HG02588 (cell line): ENCODE results near the gene DPYD.

Experiments used
- ATAC-seq: cut with Tn5 transposase; IDR thresholded peaks from one replicate; pipeline ENCODE4 v1.9.1; 2021; ENCODE audit warnings: mild to moderate bottlenecking, moderate library complexity; ENCODE audit not compliant: unreplicated experiment

DPYD gene

GRCh38 chr1:97119260-97120158 lies 801.3 kb downstream of the DPYD start:
- ATAC-seq: no peak

DNA sequence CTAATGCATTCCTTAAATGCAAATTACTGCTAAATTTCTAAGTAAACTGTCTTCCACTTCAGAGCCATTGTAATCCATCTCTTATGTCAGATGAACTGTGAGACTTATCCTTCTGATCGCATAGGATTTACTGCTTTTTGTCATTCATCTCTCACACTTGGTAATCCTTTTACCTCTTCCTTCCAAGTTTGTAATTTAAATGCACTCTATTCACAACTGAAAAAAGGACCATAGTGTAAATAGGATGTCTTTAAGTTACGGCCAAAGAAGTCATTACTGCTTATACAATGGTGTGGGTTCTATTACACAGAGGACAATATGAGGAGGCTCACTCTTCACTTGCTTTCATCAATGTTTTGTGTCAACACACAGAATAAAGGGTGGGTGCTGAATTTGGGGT lies 806.0 kb downstream of the DPYD start:
- no peak for ATAC-seq

DNA sequence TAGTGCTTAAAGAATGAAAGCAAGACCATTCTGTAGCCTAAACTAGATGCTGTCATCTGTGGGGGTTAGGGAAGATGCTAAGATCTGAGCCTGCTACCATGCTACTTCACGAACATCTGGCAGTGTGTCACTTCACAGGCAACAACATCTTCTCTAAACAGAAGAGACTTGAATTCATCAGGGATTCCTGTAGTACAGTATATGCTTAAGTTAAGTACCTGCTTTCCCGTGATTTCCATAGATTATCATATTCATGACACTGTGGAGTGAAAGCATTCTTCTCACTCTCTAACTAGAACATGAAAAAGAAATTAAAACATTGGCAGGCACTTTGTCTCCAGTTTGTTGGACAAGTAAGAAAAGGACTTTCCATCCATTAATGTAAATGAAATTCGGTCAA lies 808.4 kb downstream of the DPYD start:
- ATAC-seq: no peak

- ATAC-seq: no peak
Observed at GRCh38 chr1:97108179-97108578, 812.7 kb downstream of the DPYD start.

GRCh38 chr1:97105531-97105930 lies 815.3 kb downstream of the DPYD start:
- ATAC-seq: no peak

DNA sequence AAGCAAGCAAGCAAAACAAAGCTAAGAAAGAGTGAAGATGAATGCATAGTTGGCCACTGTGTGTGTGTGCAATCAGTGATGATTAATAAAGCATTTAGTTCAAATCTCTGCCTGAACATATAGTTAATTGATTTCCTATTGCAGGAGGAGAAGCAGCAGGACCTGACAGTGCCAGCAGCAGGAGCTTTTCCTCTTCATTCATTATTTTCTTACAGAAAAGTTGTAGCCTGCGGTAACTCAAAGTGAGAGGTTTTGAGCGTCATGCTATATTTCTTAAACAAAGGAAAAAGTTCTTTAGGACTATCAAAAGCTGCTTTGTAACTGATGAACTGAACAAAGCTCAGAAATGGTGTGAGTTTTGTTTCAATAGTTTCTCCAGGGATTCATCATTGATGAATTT lies 819.3 kb downstream of the DPYD start:
- no peak for ATAC-seq

GRCh38 chr1:97097404-97097925 lies 823.4 kb downstream of the DPYD start:
- no peak for ATAC-seq

DNA sequence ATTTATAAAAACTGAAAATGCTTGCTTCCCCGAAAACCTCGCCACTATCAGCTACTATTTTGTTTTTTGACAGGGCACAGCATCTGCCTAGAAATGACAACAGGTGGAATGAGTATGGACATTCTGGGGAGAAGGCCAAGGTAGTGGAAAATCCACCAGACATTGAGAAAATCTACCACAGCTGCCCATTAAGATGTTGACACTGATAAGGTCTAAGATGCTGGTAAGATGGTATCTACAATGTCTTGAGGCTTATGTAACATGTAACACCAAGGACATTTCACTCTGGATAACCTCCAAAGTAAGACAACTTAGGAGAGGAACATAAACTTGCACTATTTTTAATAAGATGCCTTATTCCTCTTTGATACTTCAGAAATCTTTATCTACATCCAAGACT lies 825.1 kb downstream of the DPYD start:
- ATAC-seq: no peak

- ATAC-seq: no peak
Observed at GRCh38 chr1:97094247-97094972, 826.4 kb downstream of the DPYD start.

DNA sequence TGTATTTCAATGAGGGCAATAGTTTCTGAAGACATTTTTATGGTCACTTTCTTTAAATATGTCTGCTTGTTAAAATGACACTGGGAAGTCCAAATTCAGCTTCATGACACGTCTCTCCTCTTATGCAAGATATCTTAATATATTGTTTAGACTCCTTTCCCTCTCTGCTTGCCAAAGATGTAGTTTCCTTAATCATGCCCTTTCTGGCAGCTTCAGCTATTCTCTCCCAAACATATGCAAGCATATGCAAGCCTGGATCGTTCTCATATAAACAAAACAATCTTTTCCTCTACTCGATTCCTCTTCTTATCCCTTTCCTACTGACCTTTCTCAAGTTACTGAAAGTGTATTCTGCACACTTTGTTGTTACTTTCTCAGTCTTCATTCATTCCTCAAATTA lies 827.1 kb downstream of the DPYD start:
- ATAC-seq: no peak

- ATAC-seq: no peak
Observed at GRCh38 chr1:97092824-97093223, 828.0 kb downstream of the DPYD start.

DNA sequence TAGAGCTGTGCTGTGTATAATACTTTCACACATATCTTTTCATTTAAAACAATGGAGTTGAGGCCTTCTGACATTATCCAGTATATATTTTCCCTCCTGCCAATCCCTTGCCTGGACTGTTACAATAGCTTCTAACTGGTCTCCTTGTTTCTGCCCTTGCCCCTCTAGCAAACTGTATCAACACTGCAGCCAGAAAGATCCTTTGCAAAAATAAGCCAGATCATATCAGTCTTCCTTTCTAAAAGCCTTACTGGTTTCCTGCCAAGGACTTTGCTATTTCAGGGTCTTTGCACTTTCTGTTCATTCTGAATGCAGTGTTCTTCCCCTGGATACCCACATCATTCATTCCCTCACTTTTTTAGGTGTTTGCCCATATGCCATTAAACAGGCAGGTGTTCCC lies 829.2 kb downstream of the DPYD start:
- ATAC-seq: no peak

- ATAC-seq: no peak
Observed at GRCh38 chr1:97091263-97091662, 829.6 kb downstream of the DPYD start.

GRCh38 chr1:97090725-97091124 lies 830.1 kb downstream of the DPYD start:
- ATAC-seq: no peak

DNA sequence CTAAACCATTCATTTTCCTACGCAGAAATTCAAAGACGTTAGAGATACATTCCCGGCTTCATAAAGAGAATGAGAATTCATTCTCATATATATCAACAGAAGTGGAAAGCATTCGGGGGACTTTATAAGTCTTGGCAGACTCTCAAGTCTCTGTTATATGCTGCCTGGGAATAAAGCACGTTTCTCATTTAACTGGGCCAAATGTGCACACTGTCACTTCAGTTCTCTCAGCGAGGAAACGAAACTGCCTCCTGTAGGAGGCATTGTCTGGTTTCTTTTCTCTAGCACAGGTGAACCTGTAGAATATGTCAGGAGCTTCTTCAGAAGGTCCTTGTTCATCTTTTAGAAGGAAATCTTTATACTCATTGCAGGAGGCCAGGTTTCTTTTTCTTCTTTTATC lies 831.7 kb downstream of the DPYD start:
- no peak for ATAC-seq

DNA sequence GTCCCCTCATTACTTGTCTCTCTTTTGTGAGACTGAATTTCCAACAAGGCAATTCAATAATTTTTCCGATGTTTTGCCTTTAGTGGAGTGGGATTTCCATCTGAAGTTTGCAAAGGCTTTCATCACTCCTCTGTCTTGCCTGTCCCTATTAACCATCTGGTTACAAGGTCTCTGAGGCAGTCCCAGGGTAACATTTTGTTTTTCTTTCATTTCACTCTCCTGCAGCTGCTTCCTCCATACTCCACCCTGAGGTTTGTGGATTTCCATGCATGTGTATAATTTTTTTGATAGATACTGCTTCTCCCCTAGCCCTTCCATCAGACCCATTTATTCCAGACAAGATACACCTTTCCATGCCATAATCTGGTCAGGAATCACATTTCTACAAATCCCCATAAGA lies 832.4 kb downstream of the DPYD start:
- ATAC-seq: no peak

GRCh38 chr1:97084546-97084945 lies 836.3 kb downstream of the DPYD start:
- no peak for ATAC-seq

- ATAC-seq: no peak
Observed at GRCh38 chr1:97082160-97082848, 838.5 kb downstream of the DPYD start.

DNA sequence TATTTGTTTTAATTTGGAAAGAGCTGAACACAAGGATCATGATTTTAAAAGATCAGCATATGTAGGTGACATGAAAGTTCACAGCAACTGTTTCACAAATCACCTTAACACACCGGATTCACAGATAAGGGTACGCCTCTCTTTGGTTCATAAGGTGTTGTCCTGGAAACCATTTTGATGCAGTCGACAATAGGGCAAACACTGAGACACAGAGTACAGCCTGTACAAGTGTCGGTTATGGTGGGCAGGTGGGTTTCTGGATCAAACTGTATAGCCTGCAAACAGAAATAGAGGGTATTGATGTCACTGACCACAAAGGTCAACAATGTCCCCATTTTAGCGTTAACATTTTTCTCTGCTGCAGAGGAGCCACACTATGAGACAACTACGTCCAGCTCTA lies 842.0 kb downstream of the DPYD start:
- no peak for ATAC-seq

DNA sequence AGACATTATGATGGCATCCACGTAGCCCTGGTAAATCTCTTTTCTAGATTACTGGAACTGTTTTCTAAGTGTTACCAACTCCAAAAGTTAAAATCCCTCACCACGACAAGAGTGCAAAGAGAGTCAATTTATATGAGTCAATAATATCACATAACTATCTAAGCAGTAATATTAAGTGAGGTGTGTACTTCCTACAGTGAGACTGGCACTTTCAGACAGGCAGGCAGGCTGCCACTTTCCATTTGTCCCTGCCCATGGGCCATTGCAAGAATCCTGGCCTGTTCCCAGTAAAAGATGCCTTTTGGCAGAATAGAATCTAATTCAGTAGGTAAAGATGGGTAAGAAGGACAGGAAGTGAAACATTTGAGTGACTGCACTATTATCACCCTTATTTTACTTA lies 843.6 kb downstream of the DPYD start:
- no peak for ATAC-seq

GRCh38 chr1:97074771-97075170 lies 846.1 kb downstream of the DPYD start:
- no peak for ATAC-seq
